Embryonic facial prominence (tissue), 1 donor: Measurements from ENCODE around the gene ALKBH3.

ENCODE experiments used
- DNase-seq: peaks from one replicate; pipeline ENCODE4 v3.0.0-alpha.2; 2016; ENCODE audit errors: extremely low spot score

ALKBH3 gene

DNA sequence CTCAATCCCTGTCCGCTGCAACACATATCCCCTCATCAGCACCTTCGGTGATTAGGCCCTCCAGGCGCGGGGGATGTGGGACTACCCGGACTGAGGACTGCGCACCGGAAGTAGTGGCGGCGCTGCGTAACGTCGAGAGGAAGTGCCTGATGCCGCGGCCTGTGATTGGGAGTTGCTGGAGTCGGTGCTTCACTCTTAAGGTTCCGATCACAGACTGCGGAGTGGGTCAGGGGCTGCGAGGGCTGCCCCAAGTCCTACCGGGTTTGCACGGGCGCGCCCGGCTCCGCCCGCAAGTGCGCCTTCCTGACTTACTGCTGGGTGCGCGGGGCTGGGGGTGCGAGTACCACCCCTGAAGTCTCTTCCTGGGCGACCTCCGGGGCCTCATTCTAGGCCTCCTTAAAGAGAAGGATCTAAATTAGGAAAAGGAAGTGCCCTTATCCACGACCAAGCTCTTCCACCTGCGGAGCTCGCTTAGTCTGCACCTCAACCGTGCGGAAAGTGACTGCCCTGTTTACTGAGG, at the start of gene ALKBH3:
Gene ALKBH3 (plus strand): TSS at position 192 of the 520 bp plus-strand sequence. CDS start 1,822 bp downstream, outside the sequence.
- peak; percentile 94 for DNase-seq

DNA sequence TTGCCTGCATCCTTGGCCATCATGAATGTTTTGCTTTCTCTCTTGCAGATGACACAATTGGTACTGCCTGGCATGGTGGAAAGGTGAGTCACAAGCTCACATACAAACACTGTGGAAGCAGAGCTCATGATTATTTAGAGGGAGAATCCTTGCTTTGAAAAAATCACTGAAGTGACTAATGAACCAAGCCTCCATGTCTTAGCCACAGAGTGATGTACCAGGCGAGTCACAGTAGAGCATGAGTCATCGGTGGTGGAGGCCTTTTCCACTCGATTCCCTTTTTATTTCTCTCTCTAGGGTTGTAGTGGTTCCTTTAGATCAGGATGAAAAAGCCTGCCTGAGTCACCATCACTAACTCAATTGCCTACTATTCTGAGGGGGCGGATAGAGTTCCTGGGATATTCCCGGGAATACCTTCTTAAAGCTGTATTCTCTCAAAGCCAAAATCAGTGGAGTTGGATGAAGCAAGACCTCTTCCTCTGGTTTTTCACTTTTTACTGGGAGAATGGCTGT, 49.6 kb upstream of the ALKBH3 start:
- no peak for DNase-seq

DNA sequence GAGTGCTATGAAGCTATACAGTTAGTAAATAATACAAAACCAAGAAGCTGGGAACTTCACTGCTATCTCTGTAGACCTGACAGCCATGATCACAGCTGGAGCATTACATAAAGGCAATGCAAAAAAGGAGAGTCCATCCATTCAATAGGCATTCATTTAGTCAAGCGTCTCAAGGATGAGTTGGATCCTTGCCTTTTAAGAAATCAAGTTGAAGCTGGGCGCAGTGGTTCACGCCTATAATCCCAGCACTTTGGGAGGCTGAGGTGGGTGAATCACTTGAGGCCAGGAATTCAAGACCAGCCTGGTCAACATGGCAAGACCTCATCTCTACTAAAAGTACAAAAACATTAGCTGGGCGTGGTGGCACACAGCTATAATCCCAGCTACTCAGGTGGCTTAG, 48.1 kb upstream of the ALKBH3 start:
- no peak for DNase-seq

DNA sequence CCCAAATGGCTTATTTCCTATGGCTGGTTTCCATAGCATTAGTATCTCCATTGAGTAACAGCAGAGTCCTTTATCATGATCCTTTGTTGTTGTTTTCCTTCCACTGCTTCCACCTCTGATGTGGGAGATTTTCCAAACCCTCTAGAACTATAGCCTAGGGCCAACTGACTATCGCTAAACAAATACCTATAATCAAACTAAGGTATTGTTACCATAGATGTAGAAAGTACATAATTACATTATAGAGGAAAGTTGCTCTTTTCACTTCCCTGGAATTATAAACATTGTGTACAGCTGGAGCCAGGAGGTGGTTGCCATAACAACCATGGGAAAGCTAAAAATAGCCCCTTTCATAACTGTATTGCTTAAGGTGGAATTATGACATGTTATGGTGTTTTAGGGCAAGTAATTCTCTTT, 47.0 kb upstream of the ALKBH3 start:
- peak; percentile 54 for DNase-seq

DNA sequence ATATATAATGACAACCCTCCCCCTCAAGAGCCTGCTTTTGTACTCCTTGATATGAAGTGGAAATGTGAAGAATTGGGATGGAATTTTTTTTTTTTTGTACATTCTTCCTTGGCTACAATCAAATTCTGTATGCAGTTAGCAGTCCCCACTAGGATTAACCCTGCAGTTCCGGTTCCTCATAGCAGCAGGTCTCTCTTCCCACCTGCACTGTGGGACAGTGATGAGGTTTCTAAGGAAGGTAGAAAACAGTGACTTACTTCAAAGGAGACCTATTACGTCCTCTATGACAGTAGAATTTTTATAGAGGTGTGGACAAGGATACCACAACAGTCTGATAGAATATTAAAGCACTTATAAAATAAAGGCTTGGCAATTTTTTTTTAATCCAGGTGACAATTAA, 46.3 kb upstream of the ALKBH3 start:
- DNase-seq: no peak

DNA sequence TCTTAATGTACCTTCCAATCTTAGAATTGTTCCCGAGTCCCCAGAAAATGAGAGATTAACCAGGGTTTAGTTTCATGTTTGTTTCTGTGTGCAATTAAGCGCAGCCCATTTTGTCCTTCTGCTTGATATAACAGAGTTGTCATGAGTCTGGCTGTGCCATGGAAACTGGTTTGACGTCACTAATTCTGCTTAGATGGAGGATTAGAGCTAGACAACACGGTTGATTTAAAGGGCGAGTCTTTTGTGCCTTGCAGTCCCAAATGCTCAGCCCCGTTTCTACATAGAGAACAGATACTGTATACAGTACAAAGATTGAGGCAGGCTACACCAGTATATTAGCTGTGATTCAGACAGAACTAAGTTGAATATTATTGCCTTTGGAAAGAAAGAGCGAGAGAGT, 45.5 kb upstream of the ALKBH3 start:
- no peak for DNase-seq

DNA sequence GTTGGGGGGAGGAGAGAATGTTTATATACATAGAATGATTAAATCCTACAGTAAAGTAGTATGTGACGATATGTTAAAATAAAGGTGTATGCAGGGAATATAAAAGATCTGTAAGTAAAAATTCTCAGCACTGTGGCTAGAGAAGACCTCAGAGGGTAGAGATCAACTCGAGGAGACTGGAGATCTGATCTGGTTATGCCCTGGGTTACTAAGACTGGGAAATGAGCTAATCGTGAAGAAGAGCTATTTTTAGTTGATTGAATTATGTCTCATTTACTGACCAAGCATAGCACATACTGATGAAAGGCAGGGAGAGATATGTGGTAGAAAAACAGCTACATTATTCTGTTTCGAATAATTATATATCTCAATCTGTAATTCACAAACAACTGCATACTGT, 42.8 kb upstream of the ALKBH3 start:
- no peak for DNase-seq

DNA sequence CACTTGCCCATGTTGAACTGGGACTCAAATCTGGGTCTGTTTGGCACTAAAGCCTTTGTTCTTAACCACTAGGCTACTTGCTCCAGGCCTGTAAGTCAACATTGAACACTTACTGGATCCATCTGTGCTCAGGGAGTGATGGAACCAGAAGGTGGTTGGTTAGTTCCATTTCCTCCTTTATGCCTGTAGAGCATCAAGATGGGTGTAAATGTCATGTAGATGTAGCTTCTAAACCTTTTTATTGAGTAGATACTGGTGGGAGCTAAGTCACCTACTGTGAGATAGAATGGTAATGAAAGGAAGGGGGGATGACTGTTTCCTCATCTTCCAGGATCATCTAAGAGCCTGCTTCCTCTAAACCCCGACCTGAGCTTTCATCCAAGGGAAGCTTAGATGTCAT, 38.6 kb upstream of the ALKBH3 start:
- DNase-seq: no peak

DNA sequence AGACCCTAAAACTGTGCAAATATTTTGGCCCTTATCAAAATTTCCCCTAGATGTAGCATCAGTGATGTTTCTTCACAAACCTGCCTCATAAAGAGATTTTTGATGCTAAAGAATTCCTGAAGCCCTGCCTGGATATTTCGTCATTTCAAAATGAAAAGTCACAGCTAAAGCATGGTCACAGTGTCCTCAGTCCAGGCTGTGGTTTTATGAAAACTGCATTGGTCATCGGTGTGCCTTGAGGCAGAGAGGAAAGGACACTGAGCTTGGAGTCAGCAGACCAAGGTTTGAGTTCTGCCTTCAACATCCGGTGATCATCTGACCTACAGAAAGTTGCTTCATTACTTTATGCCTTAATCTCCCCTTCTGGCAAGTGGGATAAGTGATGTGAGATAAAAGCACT, 34.8 kb upstream of the ALKBH3 start:
- DNase-seq: no peak

DNA sequence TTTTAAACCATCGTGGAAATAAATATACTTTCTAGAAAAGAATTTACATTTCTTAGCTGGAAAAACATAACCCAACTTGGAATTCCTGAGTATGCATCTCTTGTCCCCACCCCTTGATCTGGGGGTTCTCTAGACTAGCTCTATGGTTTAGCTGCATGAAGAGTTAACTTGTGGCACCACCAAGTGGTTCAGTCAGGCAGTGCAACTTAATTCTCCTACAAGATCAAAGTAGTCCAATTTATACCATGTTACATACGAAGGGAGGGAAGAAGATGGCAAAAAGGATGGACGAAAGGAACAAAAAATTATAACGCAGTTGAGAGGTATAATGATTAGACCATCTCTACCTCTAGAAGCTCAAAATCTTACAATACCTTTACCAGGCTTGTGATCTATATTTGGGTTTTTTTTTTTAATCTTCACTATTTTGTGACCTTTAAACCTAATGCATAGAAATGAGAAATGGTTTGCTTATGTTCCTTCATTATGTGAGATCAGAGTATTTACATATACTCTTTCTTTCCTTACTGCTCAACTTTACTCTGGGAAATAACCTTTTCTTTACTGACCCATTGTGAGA, 28.5 kb upstream of the ALKBH3 start:
- no peak for DNase-seq

DNA sequence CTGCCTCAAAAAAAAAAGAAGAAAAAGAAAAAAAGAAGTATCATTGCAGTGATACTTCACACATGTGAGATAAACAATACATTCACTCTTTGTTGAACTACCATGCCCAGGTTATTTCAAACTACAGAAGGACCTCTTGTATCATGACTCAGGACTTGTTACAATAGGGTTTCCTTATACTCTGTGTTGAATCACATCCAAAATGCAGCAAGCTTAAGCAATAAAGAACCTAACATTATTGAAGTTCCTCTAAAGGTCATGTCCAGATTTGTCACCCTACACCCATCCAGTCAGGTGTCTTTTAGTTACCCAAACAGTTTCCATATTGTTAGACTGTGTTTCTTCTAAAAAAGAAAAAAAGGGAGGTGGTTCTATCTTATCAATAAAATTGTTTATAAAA, 26.9 kb upstream of the ALKBH3 start:
- no peak for DNase-seq

DNA sequence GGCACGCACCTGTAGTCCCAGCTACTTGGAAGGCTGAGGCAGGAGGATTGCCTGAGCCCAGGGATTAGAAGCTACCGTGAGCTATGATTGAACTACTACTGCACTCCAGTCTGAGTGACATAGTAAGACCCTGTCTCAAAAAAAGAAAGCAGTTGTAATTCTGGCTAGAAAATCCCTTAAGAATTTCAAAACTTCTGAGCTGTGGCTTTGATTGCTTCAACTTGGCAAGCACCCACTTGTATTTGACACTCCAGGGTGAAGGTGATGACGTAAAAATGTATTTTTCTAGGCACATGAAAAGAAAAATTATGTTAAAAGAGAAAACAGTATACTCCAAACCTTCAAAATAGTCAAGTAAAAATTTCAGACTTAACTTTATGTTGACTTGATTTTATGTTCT, 23.6 kb upstream of the ALKBH3 start:
- DNase-seq: no peak

DNA sequence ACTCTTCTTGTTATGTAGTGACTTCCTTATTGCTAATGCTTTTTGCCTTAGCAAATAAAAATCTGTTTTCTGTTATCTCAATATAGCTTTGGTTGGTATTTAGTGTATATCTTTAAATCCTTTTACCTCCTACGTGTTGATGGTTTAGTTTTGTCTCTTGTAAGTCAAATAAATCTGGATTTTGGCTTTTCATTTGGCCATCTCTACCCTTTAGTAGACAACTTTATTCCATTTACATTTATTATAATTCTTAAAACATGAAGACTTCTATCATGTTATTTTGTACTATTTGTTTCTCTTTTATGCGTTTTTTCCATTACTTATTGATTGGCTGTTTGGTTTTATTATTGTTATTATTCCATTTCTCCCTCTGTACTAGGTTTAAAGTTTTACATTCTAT, 19.5 kb upstream of the ALKBH3 start:
- DNase-seq: no peak

DNA sequence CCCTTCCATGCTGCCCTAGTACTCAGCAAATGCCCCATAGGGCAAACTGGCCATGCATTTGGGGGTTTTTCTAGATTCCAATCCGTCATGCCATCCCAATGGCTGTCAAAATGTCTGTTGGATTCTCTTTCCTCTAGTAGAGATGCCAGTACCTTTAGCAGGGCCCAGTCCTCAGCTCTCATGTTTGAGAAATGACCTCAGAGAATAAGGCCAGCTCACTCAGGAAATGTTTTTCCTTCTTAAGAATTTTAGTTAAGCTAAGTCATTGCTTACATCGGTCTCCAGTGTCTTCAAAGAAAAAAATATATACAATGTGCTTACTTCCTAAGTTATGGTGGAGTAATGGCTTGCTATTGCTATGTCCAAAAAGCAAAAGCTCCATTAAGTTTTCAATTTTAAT, 14.1 kb upstream of the ALKBH3 start:
- no peak for DNase-seq

DNA sequence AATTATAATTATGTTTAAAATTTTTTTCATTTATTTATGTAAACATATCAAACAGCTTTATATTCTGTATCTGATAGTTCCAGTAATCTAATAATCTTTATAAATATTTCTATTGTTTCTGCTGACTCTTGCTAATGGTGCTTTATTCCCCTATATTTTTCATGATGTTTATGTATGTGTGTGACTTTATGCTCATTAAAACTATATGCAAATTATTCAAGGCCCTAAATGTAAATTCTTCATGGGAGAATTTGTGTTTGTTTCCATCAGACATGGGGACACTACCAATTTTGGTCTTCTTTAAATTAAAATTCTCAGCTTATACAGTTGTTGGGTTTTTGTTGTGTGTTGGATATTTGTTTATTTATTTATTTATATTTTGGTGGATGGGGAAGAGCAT, 13.7 kb upstream of the ALKBH3 start:
- DNase-seq: no peak

DNA sequence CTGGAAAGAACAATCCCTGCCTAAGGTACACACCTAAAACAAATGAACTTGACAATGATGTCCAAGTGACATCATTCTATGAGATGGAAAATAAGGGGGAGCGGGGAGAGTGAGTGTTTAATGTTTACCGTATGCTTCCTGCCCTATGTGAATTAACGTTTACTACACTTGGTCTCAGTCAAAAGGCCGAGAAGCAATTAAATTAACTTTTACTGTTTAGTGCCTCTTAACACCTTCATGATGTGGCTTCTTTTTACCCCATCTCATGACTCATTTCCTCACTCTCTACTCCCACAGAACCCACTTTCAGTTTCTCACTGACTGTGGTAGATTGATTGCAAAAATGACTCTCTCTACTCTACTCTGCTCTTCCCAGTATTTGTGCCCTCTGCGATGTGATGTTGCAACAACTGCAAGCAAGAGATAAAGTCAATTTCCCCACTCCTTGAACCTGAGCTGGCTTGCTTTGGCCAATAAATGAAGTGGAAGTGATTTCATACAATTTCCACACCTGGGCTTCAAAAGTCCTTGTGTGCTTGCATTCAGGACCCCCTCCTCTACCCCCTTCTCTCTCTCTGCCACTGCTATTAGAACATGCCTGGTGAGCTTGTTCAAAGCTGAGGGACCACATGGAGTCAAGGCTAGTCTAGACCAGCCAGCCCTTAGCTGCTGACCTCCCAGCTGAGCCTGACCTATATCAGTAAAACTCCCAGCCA, 11.6 kb upstream of the ALKBH3 start:
- DNase-seq: no peak

DNA sequence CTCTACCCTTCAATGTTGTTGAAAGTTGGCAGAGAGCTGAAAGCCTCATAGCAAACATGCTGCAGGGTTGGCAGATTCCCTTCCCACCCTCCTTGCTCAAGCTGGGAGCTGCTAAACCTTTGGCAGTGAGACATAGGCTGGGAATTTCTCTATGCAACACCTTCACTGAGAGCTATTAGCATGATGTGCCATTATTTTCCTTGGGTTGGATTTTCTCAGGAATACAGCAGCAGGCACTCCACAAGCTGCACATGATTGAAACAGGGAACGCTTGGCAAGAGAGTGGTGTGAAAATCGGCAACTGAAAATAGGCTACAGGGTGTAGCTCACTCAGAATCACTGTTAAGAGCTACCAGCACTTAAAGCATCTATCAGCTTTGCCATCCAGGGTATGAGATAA, 9.6 kb upstream of the ALKBH3 start:
- no peak for DNase-seq

DNA sequence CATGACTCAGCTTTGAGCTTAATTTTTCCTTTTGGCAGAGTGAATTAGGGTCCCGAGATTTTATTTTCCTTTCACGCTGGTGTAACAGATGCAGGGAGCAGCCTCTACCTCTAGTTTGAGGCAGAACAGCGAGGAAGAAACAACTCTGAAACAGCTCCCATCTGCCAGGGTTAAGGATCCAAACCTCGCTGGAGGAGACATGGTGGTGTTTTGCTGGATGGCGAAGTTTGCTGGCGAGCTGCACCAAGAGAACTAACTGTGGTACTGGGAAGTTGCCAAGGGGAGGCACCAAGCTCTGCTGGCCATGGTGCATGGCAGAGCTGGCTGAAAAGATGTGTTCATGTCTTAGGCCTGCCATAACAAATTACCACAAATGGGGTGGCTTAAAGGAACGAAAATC, 7.6 kb upstream of the ALKBH3 start:
- DNase-seq: no peak

DNA sequence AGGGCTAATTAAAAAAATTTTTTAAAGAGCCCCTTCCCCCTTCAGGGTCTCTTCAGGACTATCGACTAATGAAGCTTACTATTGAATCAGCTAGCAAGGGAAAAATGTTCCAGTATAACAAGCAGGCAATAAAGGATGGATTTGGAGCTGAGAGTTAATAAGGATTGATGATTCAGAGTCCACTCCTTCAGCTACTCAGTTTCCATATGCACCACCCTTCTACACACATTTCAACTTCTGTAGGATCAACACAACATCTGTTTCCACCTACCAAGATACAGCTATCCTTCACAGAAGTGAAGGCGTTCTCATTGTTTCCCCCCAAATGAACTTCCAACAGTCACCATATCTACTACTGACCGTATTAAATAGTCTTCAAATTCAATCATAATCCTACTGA, 6.6 kb upstream of the ALKBH3 start:
- no peak for DNase-seq

DNA sequence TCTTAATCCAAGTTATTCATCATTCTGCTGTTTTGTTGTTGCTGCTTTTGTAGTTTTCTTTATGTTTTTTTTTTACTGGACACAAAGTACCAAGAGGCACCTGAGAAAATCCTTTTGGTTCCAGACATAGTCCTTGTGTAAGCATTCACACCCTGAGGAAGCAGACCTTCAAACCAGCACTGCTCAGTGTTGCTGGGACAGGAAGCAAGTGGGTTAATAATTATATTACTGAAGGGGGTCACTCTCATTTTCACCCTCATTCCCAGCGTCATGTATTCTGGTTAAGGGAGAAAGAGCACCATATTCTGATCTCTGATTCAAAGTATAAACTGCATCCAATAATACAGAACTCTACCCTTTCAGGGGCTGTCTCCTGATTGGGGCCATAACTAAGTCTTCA, 5.9 kb upstream of the ALKBH3 start:
- no peak for DNase-seq

DNA sequence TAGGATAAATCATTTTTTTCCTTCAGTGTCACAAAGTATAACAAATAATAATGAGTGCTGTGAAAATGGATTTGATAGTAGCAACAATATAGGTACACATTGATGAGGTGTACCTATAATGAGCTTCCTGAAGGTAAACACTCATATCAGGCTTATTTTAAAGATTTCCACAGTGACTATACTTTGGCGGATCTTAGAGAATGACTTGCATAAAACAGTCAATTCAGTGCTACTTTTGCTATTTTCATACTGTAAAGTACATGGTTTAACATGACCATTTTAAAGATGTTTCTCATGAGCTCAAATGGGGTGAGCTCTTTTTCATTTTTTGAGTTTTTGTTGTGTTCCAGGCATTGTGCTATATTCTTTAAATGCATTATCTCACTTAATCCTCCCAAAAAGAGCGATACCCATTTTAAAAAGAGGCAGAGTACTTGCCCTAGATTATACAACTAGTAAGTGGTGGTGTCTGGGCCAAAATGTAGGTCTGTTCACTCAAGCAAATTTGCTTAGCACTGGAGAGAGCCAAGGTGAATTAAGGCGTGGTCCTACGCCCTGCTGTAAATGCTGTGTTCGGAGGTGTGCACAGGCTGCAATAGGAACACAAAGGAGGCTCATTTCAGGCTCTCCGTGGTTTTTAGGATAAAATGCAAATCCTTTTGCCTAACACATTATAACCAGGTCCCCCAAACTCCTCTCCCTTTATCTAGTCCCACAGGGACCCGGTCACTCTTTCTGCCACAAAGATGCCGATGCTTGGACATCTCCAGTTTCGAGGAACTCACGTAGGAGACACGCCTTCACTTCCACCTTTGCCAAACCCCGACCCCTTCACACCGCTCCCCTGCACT, 617 bp upstream of the ALKBH3 start:
- no peak for DNase-seq

DNA sequence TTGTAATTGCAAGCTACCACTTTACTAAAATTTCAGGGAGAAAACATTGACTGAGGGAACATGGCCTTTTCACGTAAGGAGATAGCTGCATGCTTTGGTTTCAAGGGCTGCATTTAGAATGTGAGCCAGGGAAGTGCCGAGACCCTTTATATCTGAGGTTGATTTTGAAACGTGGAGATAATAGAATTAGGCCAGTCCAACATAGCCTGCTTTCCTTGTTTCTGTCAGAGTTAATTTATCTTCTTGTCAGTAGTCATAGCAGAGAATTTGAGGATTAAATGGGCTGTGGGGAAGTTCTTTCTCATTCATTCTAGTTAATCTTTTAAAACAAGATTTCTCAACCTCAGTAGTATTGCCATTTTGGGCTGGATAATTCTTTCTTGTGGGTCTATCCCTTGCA, 12.2 kb downstream of the ALKBH3 start:
- DNase-seq: no peak

DNA sequence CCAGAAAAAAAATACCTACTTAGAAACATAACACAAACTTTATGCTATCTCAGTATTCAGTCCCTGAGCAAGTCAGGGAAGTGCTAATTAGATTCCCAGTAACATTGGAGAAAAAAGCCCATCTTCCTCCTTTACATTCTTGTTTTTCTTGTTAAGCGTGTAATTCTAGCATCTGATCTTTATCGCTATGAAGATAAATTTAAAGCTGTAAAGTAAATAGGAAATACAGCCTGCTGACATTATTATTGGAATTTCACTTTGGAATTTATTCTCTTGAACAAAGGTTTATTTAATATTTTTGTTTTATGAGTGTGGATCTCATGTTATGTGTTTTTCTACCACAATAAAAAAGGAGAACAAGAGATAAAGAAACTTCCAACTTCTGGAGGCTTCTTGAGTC, 13.9 kb downstream of the ALKBH3 start:
- DNase-seq: no peak
